ENCODE results near the gene TLNRD1.

GRCh38 chr15:80991421-80991820, 9.3 kb upstream of the TLNRD1 start:
- TF ChIP-seq, protein P1, sequence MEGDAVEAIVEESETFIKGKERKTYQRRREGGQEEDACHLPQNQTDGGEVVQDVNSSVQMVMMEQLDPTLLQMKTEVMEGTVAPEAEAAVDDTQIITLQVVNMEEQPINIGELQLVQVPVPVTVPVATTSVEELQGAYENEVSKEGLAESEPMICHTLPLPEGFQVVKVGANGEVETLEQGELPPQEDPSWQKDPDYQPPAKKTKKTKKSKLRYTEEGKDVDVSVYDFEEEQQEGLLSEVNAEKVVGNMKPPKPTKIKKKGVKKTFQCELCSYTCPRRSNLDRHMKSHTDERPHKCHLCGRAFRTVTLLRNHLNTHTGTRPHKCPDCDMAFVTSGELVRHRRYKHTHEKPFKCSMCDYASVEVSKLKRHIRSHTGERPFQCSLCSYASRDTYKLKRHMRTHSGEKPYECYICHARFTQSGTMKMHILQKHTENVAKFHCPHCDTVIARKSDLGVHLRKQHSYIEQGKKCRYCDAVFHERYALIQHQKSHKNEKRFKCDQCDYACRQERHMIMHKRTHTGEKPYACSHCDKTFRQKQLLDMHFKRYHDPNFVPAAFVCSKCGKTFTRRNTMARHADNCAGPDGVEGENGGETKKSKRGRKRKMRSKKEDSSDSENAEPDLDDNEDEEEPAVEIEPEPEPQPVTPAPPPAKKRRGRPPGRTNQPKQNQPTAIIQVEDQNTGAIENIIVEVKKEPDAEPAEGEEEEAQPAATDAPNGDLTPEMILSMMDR (IDR thresholded peaks at IDR 0.05), result no peak
- TF ChIP-seq EP300 (IDR thresholded peaks at IDR 0.05; ENCODE audit: low read depth), result no peak
- no peak for TF ChIP-seq POLR2A (IDR thresholded peaks at IDR 0.05)

All from transverse colon (tissue), 3 donors.